Measurements from ENCODE around the gene PKIG.
"Not testable (repeated sequence)": the region's sequence is repeated elsewhere in the genome, so short reads cannot be mapped to it uniquely, and the experiment has no call there.

Gene PKIG

DNA sequence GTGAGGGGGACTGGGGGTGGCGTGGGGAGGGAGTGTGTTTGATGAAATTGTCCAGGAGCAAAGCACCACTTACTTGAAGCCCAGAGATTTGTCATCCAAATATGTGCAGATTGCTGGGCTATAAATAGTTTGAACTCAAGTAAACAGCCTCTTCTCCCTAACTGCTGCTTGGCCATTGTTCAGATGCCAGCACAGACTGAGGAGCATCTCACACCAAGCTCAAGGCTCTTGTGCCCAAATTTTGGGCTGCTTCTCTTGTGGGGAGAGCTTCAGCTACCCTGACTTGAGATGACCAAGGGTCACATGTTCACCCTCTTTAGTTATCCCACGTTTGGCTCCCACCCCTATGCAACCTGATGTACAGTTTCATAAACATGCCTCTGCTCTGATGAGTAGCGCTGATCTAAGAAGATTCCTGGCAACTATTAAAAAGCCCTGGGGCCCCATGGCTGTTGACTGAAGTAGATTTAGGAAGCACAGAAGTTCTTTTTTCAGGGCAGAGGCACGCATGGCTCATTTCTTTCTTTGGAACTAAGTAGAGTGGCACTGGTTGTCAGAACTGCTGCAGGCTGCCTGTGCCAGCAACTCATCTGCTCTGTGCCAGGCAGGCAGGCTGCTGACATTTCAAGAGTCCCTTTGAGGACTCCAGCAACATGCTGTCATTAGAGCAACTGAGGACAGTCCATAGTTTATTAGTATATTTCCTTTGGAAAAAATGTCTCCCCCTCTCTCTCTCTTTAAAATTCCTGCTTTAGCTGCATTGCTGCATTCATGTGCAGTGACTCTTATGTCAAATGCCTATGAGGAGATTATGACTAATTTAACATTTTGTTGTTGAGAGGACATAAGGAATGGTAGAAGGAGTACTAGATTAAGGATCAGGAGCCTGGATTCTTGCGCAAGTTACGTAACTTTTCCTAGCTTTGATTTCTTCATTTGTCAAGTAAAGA lies 9.6 kb upstream of the PKIG start:
- DNase-seq (ENCODE audit: low spot score): peak; percentile 86

DNA sequence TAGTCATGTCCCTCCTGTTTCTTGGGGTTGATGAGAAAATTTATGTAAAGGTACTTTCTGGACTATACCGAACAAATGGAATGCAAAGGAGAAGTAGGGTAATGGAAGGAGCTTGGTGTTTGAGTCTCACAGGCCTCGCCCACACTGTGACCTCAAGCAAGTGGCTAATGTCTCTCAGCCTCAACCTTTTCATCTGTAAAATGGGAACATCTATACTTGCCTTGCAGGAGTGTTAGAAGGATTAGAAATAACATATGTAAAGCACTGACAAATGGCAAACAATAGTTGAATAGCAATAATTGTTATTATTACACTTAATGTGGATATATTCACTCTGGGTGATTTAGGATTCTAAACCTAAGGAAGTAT lies 8.9 kb upstream of the PKIG start:
- DNase-seq (ENCODE audit: low spot score): no peak

DNA sequence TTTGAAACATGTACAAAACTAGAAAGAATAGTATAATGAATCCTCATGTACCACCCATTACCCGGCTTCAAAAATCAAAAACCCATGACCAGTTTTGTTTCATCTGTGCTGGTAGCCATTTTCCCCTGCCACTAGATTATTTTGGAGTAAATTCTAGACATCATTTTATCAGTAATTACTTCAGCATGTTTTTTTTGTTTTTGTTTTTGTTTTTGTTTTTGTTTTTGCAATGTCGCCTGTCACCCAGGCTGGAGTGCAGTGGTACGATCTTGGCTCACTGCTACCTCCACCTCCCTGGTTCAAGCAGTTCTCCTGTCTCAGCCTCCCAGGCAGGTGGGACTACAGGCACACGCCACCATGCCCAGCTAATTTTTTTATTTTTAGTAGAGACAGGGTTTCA lies 8.0 kb upstream of the PKIG start:
- no peak for DNase-seq (ENCODE audit: low spot score)

DNA sequence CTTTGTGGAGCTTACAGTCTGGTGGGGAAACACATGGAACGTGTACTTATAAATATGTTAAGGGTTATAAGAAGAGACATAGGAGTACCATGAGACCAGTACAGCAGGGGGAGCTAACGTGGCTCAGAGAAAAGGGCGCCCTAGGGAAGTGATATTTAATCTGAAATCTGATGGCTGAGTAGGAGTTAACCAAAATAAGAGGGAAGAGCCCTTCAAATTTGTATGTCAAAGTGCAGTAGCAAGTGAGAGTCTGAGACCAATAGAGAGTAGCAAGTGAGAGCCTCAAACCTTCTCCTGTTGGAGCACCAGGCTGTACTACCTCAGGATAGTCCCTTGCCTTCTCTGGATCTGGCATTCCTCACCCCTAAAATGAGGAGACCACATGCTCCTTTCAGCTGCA lies 6.1 kb upstream of the PKIG start:
- no peak for DNase-seq (ENCODE audit: low spot score)

DNA sequence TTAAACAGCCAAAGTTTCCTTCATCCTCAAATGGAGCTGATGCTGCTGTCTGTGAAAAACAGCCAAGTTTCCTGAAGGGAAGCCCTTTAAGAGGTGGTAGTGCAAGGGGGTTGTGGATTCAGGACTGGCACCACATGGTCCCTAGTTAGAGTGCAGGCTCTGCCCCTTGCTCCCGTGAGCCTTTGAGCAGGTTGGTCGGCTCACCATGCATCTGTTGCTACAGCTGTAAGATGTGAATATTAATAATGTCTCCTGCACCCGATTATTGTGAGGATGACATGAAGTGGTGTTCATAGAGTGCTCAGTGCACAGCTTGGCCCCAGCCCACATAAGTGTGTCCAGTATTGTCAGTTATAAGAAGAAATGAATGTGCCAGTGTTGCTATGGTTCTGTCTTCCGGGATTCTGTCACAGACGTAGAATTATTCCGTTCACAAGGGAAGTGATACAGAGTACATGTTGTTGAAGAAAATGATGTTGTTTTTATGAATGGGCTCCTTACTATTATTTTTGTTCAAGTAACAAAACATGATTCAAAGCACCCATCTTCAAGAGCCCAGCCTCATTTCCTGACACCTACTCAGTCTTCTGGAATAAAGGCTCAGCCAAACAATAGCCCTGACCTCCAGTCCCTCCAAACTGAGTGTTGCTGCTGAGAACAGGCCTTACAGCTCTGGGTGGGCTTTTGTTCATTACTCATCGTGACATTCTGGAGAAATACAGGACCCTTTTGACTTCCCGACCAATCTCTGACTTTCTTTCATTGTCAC lies 2.9 kb upstream of the PKIG start:
- DNase-seq (ENCODE audit: low spot score): no peak

DNA sequence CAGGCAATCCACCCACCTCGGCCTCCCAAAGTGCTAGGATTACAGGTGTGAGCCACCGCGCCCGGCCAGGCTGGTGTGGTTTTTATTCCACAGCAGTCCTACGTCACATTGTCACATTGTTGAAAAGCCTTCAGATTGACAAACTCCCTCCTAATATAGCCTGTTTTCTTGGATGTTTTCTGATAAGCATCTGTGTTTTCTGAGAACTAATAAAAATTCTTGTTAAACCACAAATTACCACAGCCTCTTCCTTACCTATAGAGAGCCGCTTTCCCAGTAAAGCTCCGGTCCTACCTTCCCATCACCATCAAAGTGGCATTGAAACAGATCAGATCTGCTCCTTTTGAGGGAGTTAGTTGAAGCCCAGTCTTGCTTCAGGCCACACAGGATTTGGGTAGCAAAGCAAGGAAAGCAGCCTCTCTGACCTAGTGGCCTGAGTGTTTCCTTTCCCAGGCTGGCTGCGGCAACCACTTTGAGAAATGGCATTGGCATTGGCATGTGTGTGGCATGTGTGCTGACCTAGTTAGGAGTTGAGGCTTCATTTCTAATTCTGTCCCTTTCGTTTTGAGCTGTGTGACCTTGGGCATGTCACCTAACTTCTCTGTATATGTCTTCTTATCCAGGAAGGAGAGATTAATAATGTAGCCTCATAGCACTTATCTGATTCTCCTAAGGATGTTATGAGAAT lies 1.7 kb upstream of the PKIG start:
- DNase-seq (ENCODE audit: low spot score): no peak

DNA sequence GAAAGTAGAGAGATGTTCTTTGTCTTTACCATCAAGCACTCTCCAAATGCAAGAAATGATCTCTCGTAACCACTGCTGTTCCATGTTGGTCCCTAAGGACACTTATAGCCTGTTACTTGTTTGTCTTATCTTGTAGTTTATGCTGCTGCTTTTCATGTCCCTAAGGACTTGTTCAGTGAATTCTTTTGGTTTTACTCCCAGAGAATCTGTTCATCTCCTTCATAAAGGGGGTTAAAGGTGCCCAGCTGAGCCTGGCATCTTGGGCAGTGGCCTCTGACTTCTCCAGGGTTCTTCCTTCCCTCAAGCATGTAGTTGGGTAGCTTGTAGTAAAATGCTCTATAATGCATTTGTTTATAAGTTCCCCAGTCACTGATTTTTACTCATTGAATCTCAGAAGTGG lies 864 bp upstream of the PKIG start:
- no peak for DNase-seq (ENCODE audit: low spot score)

DNA sequence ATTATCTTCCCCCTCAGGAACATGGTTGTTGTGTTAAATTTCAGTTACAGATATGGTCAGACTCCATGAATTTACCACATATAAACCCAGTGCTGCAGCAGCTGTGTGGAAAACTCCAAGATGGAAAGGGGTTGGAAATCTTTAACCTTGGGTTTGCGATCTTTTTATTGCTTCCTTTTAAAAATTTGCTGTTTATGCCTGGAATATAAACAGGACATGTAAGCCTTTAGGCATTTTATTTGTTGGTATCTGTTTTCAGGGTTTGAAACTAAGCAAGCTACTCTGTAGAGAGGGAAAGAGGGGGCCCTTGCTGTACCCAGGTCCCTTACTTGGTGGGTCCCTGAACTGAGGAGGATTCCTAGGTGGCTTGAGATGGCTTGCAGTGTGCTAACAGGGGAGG lies 778 bp downstream of the PKIG start:
- no peak for DNase-seq (ENCODE audit: low spot score)

DNA sequence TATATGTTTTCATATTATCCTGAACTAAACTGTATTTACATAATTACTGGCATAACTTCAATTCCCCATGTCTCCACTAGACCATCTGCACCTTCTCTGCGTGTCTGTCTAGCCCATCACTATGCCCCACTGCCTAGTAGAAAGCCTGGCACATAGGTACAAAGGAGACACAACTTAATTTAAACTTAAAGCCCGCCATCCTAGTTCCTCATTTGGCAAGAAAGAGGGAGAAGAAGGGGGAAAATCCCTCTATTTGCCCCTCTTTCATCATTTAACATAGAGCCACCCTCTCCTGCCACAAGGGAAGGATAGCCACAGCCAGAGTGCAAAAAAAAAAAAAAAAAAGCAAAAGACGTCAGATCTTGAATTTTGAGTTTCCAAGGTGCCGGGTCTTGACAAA lies 1.8 kb downstream of the PKIG start:
- DNase-seq (ENCODE audit: low spot score): no peak

DNA sequence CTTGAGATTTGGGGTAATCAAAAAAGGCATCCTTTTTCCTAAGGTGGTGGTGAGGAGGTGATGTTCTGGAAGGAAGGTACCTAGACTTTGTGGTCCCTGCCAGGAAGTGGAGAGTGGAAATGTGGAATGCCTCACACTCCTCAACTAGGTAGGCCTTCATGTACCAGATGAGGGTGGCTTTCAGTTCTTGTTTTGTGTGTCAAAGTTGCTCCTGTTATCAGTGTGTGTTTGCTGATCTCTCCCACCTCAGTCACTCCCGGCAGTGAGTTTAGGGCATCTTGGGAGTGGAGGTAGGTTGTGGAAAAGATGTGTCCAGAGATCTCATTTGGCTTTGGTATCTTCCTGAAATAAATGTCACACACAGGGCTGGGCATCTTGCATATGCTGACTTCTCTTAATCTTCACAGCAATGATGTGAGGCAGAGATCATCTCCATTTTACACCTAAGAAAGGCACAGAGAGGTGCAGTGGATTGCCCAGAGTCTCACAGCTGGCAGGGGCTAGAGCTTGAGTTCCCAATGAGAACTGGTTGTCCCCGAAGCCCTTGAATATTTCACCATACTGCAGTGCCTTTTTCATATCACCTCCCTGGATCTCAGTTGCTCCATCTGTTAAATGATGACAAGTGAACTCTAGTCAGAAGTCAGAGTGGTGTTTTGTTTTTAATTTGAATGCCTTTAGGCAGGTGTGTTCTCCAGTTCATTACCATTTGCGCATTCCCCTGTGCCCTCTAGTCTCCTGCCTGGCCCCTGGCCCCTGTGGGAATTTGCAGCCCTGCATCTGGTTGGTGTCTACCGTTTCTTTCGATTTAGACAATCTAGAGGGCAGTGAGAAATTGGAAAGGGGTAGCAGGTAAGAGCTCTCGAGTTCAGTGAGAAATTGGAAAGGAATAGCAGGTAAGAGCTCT lies 2.9 kb downstream of the PKIG start:
- DNase-seq (ENCODE audit: low spot score): no peak

DNA sequence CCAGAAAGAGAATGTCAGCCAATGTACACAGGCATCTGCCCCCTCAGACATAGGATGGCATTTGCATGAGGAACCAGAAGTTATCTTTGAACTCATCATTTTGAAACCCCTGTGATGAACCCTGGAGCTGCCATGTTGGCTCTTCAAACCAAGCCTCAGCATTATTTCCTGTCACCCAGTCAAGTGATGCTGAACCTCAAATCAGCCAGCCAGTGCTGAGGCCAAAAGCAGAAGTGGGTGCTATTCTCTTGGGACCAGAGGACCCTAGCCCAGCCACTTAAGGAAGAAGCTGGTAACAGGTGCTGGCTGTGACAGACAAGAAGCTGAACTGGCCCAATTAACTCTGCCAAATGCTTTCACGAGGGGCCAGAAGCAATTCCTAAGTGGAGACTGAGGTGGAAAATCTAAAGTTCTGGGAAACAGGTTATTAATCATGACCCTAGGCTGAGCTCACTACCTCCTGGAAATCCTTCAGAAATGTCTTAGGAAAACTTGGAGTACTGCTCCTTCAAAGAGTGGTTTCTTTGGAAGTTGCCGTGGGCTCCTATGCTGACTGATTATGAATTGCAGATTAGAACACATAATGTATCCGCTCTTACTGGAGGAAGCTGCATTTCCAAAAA lies 4.0 kb downstream of the PKIG start:
- no peak for DNase-seq (ENCODE audit: low spot score)

DNA sequence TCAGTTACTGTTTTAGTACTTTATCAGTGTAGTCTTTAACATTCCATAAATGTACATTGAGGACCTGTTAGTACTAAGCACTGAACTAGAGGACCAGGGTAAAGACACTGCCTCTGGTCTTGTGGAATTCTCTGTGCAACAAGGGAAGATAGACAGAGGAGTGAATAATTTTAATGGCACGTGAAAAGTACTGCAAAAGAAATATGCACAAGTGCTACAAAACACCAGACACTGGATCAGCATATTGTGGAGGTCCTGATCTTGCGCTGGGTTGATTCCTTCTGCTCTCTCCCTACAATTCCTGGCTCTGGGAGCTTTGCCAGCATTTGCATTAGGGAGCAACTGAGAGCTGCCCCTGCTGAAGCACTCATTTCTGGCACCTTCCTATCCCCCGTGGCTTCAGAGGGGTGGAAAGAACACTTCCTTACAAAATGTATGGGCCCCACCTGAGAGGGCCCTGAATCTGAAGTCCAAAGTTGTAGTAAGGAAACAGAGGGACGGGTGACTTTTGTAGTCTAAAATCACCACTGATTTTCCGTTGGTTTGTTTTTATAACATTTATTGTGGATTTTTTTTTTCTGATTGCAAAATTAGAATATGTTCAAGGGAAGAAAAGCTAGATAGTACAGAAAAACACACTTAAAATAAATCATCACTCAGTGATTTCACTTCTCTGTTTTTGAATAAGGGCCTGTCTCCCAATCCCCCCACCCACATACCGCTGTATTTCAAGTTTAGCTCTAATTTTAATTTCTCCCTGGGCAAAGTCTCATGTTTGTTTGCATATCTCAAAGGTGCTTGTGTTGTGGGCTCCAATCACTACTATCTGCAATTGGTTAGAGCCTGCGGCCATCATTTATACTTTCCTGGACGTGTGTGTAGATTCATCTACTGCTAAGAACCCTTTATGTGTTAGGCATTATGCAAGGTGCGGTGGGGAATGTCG lies 4.9 kb downstream of the PKIG start:
- no peak for DNase-seq (ENCODE audit: low spot score)

DNA sequence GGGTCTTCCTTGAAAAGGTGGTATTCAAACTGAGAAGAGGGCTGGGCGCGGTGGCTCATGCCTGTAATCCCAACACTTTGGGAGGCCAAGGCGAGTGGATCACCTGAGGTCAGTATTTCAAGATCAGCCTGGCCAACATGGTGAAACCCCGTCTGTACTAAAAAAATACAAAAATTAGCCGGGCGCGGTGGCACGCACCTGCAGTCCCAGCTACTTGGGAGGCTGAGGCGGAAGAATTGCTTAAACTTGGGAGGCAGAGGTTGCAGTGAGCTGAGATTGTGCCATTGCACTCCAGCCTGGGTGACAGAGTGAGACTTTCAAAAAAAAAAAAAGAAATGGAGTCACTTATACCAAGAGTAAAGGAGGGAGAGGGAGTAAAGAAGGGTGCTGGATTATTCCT lies 5.9 kb downstream of the PKIG start:
- not testable (repeated sequence) for DNase-seq (ENCODE audit: low spot score)

DNA sequence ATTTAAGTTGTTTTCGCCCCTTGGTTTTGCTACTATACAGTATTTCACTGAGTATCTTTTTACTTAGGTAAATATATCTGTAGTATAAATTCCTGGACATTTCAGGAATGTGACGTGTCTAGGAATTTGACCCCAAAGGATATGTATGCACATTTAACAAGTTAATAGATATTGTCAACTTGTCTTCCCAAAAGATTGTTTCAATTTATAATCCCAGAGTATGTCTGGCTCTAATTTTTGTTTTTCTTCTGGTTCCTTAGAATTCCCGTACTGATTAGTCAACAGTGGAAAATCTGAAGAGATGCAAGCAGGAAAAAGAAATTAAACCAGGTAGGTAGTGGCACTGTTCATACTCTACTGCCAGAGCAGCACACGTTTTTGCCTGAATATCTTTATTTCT lies 7.2 kb downstream of the PKIG start:
- no peak for DNase-seq (ENCODE audit: low spot score)

DNA sequence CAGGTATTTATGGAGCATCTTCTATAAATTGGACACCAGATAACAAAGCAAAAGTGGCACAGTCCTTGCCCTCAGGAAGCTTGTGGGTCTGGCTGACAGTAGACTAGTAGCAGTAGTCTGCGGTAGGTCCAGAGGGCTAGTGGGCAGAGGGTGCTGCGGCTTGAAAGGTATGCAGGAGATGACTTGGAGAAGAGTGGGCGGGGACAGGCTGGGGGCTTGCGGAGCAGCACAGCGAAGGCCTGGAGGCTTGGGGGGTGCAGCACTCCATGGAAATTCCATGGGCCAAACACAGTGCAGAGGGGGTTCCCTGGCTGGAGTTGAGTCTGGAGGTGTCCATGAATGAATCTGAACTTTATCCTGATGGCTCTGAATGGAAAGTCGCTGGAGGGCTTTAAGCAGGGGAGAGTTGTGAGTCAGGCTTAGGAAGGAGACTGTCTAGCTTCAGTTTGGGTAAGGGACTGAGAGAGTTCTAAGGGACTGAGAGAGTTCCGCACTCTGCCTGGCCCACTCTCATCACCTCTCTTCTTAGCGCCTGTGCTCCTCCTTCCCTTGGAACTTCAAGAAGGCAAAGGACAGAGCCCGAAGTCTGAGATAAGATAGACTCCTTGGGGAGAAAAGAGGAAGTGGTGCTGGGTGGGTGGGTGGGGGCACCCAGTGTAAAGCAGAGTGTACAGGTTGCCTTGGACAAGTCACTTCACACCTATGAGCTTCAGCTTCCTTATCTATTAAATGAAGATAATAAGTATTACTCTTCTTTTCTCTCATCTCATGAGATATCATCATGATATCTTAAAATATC lies 8.8 kb downstream of the PKIG start:
- DNase-seq (ENCODE audit: low spot score): no peak

DNA sequence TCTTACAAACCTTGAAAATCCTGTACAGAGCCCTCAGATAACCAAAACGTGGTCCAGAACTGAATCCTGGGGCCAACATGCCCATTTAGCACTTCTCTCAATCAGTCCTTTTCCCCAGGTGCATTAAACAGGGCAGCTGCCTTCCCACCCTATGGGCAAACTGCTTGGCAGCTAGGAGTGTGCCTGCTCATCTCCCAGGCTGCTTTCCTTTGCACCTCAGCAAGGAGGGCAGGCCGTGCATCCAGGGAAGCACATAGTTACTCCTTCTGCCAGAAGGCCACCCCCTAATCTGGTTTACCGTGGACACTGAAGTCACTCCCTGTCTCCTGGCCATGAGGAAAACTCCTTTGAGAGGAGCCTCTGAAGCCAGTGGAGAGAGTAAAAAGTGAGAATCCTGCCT lies 10.0 kb downstream of the PKIG start:
- no peak for DNase-seq (ENCODE audit: low spot score)

DNA sequence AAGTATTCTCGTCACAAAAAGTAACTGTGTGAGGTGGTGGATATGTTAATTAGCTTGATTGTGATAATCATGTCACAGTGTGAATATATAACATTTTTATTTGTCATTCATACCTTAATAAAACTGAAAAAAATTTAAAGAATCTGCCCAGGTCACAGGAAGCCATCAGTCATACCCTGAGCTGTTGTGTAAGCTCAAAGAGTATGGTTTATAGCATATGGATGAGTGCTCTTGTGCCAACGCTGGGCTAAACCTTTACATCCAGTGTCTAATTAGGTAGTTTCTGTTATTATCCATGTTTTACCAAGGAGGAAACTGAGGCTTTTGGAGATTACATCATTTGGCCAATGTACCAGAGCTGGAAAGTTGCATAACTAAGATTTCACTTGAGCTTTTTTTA lies 11.4 kb downstream of the PKIG start:
- no peak for DNase-seq (ENCODE audit: low spot score)

DNA sequence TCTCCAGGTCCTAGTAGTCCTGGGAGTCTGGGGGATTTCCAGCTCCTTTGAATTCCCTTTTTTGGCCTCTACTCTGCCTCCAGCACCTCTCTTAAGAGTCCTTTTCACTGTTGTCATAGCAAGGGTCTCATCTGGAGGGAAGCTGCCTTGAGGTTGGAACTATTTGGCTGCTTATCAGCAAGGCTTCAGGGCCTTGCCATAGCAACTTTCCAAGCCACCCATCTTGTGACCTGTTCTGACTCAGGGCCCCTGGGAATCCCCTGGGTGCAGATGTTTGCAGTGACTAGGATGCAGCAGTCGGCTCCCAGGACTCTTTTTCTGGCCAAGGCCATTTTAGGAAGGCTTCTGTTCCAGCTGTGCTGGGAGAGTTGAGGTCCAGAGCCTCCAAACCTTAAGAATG lies 12.4 kb downstream of the PKIG start:
- peak; percentile 92 for DNase-seq (ENCODE audit: low spot score)

DNA sequence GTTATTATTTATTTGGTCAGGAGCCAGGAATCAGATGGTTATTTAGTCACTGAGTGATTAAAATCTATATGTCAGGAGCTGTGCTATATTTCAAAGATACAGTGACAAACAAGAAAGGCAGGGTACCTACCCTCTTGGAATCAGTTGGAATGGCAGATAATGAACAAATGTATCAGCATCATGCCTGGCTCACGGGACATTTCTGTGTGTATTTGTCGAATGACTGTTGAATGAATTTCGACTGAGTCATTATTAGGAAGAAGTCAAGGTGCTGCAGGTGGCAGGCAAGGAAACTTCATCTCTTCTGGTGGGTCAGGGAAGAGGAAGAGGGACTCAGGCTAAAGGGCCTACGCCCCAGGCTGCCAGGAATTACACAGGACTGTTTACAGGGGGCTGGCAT lies 13.6 kb downstream of the PKIG start:
- peak; percentile 70 for DNase-seq (ENCODE audit: low spot score)
